Kidney (tissue), 14 donors: ENCODE measurements around the gene UBE2D4. TPM values are rescaled to one million over a fixed set of nuclear protein-coding genes. Genes with fewer than 3 reads are reported as not detected.

Experiments used
- DNase-seq, 5 donors: peaks; one replicate each; pipeline ENCODE4 v3.0.0-alpha.2; 2013 to 2020
- FAIRE-seq: peaks from 2 replicates; lab custom pipeline; 2012; peaks lifted over from hg19 to GRCh38; lab: Jason Lieb, UNC
- H3K27ac ChIP-seq, 2 donors: one replicate each; pipeline ENCODE4 v1.7.0; 2013; ENCODE audit warnings: low read depth in 2 of 2, low read length in 2 of 2, inconsistent platforms in 1 of 2
- H3K27me3 ChIP-seq: one replicate; pipeline ENCODE4 v1.7.1; 2013; ENCODE audit warnings: low read length, inconsistent platforms; ENCODE audit not compliant: control insufficient read depth, insufficient read depth
- H3K36me3 ChIP-seq, 3 donors: one replicate each; pipeline versions ENCODE4 v1.7.0 to v1.7.1; 2013; ENCODE audit warnings: low read length in 3 of 3, control low read depth in 1 of 3, inconsistent platforms in 1 of 3; ENCODE audit not compliant: insufficient read depth in 3 of 3, control insufficient read depth in 2 of 3
- H3K4me1 ChIP-seq, 3 donors: one replicate each; pipeline versions ENCODE4 v1.7.0 to v1.7.1; 2013; ENCODE audit warnings: low read length in 3 of 3, inconsistent platforms in 1 of 3, low read depth in 1 of 3; ENCODE audit not compliant: control insufficient read depth in 2 of 3, insufficient read depth in 2 of 3
- H3K4me3 ChIP-seq, 3 donors: one replicate each; pipeline versions ENCODE4 v1.7.0 to v1.8.1; 2013; ENCODE audit warnings: low read length in 3 of 3, control low read depth in 1 of 3, inconsistent platforms in 1 of 3
- H3K9ac ChIP-seq, 3 donors: one replicate each; pipeline versions ENCODE4 v1.7.0 to v1.7.1; 2013; ENCODE audit warnings: low read length in 3 of 3, control low read depth in 1 of 3, inconsistent platforms in 1 of 3
- H3K9me3 ChIP-seq, 3 donors: one replicate each; pipeline versions ENCODE4 v1.7.0 to v1.7.1; 2013; ENCODE audit warnings: low read length in 3 of 3, control low read depth in 1 of 3, inconsistent platforms in 1 of 3; ENCODE audit not compliant: control insufficient read depth in 2 of 3, insufficient read depth in 1 of 3
- intact Hi-C: fragments of 100-400 bp; cut with DNase I; formaldehyde crosslinking; loops from one replicate; pipeline ENCODE4 v1.11.1; 2022
- polyA plus RNA-seq: library from polyadenylated mRNA; stranded (reverse); fragments of 350-450 nt; fragmentation: Illumina TruSeq; extraction: RNeasy Lipid Tissue Mini Kit (QIAGEN cat#74804); gene quantifications from one replicate; pipeline ENCODE4 v1.2.3, GENCODE V29; 2014; ENCODE audit warnings: low read depth, low replicate concordance; ENCODE audit not compliant: insufficient read depth
- total RNA-seq: library from RNA; stranded (reverse); fragmentation: NEBNext Ultra II Directional; extraction: Animal tissue kit (Norgen Biotek cat#: 25700); gene quantifications from one replicate; pipeline ENCODE4 v1.2.1, GENCODE V29; 2021
- TF ChIP-seq, protein P1 (sequence below): IDR thresholded peaks from 3 replicates; pipeline ENCODE4 v1.5.1; 2012; ENCODE audit warnings: mild to moderate bottlenecking, moderate library complexity, borderline replicate concordance; ENCODE audit not compliant: insufficient read depth; ENCODE audit errors: extremely low read depth
- donor health status: control.
- donor health status: control.
- donor health status: control.
- donor health status: control.
- donor health status: control.
- donor health status: DM: yes; HTN: yes; CAD: no.
- donor health status: Normal renal cell carcinoma (clear cell type).

The UBE2D4 gene
- total and polyA plus RNA-seq, 2 donors from 2014 or later: 21.4 to 27.8 TPM

DNA sequence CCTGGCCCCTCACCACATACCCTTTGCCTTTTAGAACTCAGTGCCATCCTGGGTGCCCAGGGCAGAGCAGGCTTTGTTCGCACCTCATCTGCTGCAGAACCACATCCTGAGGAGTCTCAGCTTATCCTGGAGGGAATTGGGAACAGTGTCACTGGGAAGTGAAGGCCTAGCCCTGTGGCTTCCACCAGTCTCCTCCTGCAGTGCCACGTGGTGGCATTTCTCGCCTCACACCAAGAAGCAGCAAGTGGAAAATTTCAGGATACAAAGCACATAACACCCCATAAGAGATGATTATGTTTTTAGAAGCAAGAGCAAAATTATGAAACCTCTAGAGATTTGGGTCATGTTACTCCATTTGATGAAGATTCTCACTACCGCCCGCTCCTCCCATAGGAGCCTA, 26.8 kb downstream of the UBE2D4 start:
- no peak overlapping the region for H3K4me3 ChIP-seq
- no peak overlapping the region for H3K27ac ChIP-seq
- FAIRE-seq: no peak
- H3K4me1 ChIP-seq: no peaks in the 10 kb centered on the region
- DNase-seq: no peak
- intact Hi-C loops: no loop called here
- no peak overlapping the region for H3K9ac ChIP-seq
- TF ChIP-seq, protein P1, sequence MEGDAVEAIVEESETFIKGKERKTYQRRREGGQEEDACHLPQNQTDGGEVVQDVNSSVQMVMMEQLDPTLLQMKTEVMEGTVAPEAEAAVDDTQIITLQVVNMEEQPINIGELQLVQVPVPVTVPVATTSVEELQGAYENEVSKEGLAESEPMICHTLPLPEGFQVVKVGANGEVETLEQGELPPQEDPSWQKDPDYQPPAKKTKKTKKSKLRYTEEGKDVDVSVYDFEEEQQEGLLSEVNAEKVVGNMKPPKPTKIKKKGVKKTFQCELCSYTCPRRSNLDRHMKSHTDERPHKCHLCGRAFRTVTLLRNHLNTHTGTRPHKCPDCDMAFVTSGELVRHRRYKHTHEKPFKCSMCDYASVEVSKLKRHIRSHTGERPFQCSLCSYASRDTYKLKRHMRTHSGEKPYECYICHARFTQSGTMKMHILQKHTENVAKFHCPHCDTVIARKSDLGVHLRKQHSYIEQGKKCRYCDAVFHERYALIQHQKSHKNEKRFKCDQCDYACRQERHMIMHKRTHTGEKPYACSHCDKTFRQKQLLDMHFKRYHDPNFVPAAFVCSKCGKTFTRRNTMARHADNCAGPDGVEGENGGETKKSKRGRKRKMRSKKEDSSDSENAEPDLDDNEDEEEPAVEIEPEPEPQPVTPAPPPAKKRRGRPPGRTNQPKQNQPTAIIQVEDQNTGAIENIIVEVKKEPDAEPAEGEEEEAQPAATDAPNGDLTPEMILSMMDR: no peak
- H3K36me3 ChIP-seq: peaks cover 3 to 15% (median 11%) of the 10 kb centered on the region in 3 donors
- H3K9me3 ChIP-seq: no peaks in the 10 kb centered on the region
- no peaks in the 10 kb centered on the region for H3K27me3 ChIP-seq

DNA sequence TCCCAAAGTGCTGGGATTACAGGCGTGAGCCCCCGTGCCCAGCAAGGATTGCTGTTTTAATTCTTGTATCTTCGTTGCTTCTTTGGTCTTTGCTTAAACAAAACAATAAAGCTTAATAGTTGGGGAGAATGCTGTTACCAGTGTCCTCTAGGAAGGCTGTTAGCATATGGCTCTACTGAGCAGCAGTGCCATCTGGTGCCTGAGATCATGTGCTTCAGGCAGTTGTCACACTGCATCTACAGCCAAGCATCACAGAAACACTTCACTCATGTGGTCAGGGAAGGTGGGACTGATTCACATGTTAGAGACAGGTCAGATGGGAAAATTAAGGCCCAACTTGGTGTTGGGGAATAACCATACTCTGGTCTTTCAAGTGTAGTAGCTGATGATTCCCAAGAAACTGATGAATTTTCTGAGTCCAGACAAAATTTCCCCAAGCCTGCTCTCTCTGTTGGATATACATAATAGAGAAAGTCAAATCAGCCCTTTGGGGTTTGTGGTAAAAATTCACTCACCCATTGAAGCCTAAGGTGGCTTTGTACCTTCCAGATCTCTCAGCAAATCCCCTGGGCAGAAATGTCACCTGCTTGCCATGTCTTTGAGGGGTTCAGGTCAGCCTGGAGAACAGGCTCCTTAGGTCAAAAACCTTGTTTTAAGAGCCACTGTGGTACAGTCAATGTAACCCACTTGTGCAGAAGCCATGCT, 28.4 kb downstream of the UBE2D4 start:
- no peak overlapping the region for H3K9ac ChIP-seq
- intact Hi-C loops: no loop called here
- TF ChIP-seq, protein P1: peak; percentile 42
- H3K36me3 ChIP-seq: peaks cover 3 to 15% (median 11%) of the 10 kb centered on the region in 3 donors
- H3K4me3 ChIP-seq: no peak overlapping the region
- no peaks in the 10 kb centered on the region for H3K9me3 ChIP-seq
- DNase-seq: peak in 3 of 5 donors; percentile 24 to 61 (median 31)
- H3K4me1 ChIP-seq: no peaks in the 10 kb centered on the region
- no peaks in the 10 kb centered on the region for H3K27me3 ChIP-seq
- no peak for FAIRE-seq
- no peak overlapping the region for H3K27ac ChIP-seq

DNA sequence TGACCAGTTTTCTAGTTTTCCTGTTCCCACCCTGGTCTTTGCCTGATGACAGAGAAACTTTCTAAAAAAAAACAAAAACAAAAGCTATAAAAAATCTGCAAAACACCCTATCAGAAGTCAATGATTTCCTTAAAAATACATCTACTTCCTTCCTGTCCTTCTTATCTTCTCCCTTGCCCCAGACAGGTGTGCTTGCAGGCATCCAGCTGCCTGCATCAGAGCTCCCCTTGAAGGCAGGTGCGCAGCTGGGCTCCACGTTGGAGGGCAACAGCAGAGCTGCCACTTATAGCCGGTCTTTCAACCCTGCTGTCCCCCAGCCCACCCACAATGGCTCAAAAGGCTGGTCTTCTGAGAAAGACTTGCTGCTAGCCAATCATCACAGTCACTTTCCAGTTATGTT, 29.8 kb downstream of the UBE2D4 start:
- H3K27me3 ChIP-seq: no peaks in the 10 kb centered on the region
- H3K27ac ChIP-seq: no peak overlapping the region
- no peaks in the 10 kb centered on the region for H3K9me3 ChIP-seq
- DNase-seq (no peak), FAIRE-seq (no peak)
- TF ChIP-seq, protein P1: no peak
- intact Hi-C loops: no loop called here
- no peak overlapping the region for H3K4me3 ChIP-seq
- H3K4me1 ChIP-seq: no peaks in the 10 kb centered on the region
- peaks cover 3 to 8% (median 3%) of the 10 kb centered on the region in 3 donors for H3K36me3 ChIP-seq
- no peak overlapping the region for H3K9ac ChIP-seq
